ENCODE results near the gene DBNL.
"Not testable (repeated sequence)": the region's sequence is repeated elsewhere in the genome, so short reads cannot be mapped to it uniquely, and the experiment has no call there.

DBNL gene

GRCh38 chr7:44044315-44045225, at the start of gene DBNL:
DBNL (plus strand) TSS chr7:44044702; CDS start chr7:44044738, 36 bp downstream.
- TF ChIP-seq CTCF (conservative IDR thresholded peaks at IDR 0.05): no peak
- peak within 1 kb of the TSS; percentile 96 for H3K27ac ChIP-seq

DNA sequence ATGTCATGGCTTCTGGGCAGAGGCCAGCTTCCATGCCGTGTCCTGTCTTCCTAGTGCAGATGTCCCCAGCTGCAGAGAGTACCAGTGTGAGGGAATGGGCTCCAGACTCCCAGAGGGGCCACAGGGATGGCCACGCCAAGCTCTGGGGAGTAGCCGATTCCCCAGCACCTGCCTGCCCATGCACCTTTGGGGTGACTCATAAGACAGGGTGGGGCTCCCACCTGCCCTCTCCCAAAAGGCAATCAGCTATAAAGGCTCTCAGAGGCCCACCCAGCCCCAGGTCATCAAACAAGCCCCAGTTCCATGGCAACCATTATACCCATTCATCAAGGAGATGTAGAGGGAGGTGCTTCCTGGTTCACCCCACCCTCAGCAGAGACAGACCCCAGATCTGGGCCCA, 47.0 kb upstream of the DBNL start, which contains the start of gene SPDYE1:
SPDYE1 (plus strand) TSS at position 366 of the 400 bp plus-strand sequence. CDS start 2,053 bp downstream, outside the sequence.
- not testable (repeated sequence) for H3K27ac ChIP-seq

GRCh38 chr7:44012081-44012480, 32.4 kb upstream of the DBNL start:
- H3K27ac ChIP-seq: not testable (repeated sequence)

DNA sequence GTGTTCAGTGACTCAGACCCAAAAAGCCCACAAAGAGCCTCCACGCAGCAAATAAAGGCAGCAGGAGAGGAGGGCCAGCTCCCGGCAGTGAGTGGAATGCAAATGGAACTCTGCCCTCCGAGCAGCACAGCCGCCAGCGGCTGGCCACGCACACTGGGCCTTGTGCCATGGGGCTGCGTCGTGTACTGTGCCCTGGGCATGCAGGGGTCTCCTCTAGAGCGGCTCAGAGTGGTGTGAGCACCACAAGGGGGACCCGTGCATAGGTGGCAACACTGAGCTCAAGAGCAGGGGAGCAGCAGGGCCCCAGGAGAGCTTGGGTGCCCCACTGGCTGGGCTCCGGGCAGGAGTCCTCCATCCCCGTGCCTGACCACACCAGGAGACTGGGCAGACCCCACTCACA, 29.4 kb upstream of the DBNL start:
- not testable (repeated sequence) for H3K27ac ChIP-seq

DNA sequence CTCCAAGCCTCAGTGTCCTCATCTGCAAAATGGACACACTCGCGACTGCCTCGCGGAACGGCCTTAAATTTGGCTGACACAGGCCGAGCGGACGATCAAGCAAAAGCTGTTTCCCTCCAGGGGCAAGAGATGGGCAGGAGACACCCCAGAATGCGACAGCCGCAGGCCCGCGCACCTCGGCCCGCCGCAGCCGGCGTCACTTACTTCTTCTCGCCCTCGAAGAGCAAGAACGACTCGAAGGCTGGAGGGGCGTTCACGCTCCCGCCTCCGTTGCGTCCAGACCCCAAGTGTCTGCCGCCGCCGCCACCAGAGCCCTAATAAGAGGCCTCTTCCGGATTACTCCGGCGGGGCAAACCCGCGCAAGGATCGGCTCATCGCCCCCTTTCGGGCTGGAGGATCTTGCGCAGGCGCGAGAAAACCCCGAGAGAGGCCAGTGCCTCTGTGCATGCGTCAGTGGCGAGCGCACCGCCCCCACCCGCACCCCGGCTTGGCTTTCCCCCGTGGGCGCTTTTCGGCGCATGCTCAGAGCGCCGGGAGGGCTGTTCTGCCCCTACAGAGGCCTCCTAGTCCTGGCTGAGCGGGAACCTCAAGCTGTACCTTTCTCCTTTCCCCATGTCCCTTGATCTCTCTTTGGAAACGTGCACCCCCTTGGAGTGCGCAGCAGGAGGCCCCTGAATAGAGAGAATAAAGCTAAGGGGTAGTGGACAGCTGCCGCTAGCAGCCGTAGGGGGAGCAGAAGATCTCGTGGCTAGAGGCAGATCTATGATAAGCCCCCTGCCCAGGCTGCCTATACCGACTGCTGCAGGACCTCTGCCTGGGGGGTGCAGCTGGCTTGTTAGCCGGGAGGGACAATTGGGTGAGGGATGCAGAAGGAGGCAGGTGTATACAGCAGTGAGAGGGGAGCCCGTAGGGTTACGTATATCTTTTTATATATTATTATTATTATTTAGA, 25.4 kb upstream of the DBNL start:
- H3K27ac ChIP-seq: peak overlapping the region; percentile 75
- peak; percentile 95 for TF ChIP-seq CTCF (conservative IDR thresholded peaks at IDR 0.05)

- H3K27ac ChIP-seq: peak overlapping the region; percentile 75
Measured at GRCh38 chr7:44019825-44020224, 24.7 kb upstream of the DBNL start.

DNA sequence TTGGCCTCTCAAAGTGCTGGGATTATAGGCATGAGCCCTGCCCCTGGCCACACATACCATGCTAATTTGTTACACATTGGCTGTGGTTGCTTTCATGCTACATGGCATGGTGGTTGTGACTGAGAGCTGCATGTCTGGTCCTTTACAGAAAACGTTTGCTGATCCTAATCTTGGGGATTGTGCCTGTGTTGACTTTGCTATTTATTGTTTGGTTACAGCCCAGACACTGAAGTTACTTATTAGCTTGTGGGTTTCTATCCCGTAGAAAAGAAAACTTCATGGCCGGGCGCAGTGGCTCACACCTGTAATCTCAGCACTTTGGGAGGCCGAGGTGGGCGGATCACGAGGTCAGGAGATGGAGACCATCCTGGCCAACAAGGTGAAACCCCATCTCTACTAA, 22.4 kb upstream of the DBNL start:
- H3K27ac ChIP-seq: peak overlapping the region; percentile 84

DNA sequence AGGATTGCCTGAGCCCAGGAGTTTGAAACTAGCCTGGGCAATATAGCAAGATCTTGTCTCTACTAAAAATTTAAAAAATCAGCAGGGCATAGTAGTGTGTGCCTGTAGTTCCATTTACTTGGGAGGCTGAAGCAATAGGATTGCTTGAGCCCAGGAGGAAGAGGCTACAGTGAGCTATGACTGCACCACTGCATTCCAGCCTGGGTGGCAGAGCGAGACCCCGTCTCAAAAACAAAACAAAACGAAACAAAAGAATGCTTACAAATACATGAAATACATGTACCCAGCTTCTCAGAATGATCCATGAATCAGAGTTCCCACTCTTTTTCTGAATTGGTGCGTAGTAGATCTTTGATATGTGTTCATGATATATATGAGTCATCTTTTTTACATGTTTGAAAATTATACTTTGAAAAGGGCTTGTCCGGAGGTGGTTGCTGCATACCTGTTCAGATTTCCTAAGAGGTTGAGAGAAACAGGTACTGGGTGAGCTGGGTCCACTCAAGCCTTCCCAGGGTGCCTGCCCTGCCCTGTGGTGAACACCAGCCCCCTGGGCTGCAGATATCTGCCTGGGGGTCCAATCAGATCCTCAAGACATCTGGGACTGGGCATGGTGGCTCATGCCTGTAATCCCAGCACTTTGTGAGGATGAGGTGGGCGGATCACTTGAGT, 21.6 kb upstream of the DBNL start:
- peak overlapping the region; percentile 84 for H3K27ac ChIP-seq

DNA sequence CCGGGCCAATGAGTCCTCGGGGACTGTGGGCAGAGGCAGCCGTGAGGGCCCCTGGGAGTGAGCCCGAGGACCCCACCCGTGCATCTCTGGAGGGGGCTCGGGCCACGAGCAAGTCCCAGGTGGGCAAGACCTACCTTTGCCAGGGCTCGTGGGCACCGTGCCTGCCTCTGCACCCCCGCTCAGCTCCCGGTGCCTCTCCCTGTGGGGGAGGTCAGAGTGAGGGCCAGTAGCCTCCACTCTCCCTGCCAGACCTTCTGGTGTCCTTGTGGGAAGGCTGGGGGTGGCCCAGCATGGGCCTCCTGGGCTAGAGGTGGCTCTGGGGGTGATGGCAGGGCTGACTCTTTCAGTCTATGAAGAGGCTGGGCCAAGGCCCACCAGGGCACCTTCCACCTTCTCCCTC, 15.1 kb upstream of the DBNL start:
- not testable (repeated sequence) for H3K27ac ChIP-seq

DNA sequence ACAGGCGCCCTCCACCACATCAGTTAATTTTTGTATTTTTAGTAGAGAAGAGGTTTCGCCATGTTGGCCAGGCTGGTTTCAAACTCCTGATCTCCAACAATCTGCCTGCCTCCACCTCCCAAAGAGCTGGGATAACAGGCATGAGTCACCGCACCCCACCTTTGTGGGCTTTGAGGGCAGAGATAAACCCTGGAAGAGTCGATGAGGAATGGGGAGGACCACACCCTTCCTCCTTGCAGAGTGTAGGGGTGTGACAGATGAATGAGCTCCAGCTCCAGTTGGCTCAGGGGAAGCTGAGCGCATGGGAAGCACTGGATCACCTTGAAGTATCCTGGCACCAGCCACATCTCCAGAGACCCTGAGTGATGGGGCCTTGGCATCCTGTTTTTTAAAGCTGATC, 14.5 kb upstream of the DBNL start:
- not testable (repeated sequence) for H3K27ac ChIP-seq

DNA sequence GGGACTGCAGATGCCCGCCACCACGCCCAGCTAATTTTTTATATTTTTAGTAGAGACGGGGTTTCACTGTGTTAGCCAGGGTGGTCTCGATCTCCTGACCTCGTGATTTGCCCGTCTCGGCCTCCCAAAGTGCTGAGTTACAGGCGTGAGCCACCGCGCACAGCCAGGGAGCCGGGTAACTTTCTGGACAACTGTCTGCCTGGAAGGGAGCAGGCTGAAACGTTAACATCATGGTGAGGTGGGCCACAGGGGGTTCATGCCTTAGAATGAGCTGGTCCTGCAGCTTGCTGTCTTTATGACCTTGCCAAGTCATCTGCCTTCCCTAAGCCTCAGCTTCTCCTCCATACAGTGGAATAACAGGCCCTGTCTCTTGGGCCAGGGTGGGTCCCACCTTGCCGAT, 13.2 kb upstream of the DBNL start:
- H3K27ac ChIP-seq: not testable (repeated sequence)

- H3K27ac ChIP-seq: not testable (repeated sequence)
Measured at GRCh38 chr7:44032031-44032430, 12.5 kb upstream of the DBNL start.

- not testable (repeated sequence) for H3K27ac ChIP-seq
Measured at GRCh38 chr7:44033971-44034844, 10.3 kb upstream of the DBNL start.

DNA sequence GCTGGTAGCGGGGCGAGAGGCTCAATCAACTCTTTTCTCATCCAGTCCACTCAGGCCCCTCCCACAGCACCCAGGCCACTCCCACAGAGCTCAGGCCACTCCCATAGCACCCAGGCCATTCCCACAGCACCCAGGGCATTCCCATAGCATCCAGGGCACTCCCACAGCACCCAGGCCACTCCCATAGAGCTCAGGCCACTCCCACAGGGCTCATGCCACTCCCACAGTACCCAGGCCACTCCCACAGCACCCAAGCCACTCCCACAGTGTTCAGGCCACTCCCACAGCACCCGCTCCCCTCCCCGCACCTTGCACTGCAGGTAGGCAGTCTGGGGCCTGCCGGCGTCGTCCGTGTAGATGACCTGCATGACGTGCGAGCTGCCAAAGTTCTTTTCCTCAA, 8.1 kb upstream of the DBNL start:
- not testable (repeated sequence) for H3K27ac ChIP-seq

DNA sequence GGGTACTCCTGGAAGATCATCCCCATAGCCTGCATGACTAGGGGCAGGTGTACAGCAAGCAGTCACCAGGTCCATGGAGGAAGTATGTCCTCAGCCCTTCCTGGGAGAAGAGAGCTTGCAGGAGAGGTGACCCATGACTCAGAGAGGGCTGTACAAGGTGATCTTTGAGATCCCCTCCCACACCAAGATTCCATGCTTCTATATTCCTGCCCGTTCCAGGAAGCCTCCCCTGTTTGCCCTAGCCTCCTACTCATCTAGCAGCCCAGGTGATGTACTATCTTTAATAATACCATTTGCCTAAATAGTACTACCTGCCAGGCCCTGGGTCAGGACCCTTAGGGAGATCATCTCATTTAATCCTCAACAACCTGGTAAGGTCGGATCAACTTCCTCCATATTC, 6.6 kb upstream of the DBNL start:
- H3K27ac ChIP-seq: peak overlapping the region; percentile 49; the same call in 1 of the 2 replicates

- peak overlapping the region; percentile 49; the same call in 1 of the 2 replicates for H3K27ac ChIP-seq
Measured at GRCh38 chr7:44038553-44038952, 5.9 kb upstream of the DBNL start.

GRCh38 chr7:44038961-44039558, 5.4 kb upstream of the DBNL start:
- H3K27ac ChIP-seq: peak overlapping the region; percentile 49; the same call in 1 of the 2 replicates
